HG03103 (cell line): Measurements from ENCODE around the gene ATP11A.
"Not testable (repeated sequence)": the region's sequence is repeated elsewhere in the genome, so short reads cannot be mapped to it uniquely, and the experiment has no call there.

Source experiments
- ATAC-seq: cut with Tn5 transposase; IDR thresholded peaks from one replicate; pipeline ENCODE4 v1.9.1; 2021; ENCODE audit warnings: low read depth; ENCODE audit not compliant: unreplicated experiment

The ATP11A gene

DNA sequence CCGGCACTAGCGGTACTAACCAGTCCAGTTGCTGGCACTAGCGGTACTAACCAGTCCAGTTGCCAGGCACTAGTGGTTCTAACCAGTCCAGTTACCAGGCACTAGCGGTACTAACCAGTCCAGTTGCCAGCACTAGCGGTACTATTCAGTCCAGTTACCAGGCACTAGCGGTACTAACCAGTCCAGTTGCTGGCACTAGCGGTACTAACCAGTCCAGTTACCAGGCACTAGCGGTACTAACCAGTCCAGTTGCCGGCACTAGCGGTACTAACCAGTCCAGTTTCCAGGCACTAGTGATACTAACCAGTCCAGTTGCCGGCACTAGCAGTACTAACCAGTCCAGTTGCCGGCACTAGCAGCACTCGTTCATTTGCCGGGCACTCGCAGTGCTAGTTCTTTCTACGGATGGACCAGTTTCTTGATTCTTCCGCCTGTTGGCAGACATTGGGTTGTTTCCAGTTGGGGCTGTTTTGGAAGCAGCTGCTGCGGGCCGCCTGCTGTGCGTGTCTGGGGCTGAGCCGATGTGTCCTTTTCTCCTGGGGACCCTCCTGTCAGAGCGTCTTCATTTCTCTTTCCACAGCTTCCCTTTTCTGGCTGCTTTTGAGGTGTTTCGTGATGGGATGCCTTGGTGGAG is 155.8 kb downstream of the ATP11A start:
- no peak for ATAC-seq

DNA sequence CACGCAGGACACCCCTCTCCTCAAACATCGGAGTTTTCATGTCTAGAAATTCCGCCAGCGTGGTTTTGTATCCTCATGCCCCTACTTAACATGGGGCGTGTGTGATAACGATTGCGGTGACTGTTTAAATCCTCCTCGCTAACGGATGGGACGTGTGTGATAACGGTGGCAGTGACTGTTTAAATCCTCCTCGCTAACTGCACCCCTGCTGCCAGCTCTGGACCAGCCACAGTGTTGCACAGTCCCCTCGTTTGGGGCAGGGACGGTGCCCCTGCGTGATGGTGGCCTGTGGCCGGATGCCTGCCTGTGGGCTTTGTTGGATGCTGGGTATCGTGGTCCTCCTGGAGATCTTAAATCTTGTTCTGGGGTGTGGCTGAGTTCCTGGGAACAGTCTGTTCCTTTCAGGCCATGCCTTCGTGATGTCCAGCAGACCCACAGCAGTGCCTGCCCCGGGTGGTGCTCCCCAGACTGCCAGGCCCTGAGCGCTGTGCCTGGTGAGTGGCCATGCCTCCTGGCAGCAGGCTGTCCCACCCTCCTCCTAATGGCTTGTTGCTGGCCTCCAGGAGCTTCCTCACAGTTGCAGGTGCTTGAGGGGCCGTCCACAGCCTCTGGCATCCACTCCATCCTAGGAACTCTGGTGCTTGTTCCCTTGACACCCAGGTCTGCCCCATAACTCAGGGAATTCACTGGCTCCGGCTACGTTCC is 156.7 kb downstream of the ATP11A start:
- no peak for ATAC-seq

DNA sequence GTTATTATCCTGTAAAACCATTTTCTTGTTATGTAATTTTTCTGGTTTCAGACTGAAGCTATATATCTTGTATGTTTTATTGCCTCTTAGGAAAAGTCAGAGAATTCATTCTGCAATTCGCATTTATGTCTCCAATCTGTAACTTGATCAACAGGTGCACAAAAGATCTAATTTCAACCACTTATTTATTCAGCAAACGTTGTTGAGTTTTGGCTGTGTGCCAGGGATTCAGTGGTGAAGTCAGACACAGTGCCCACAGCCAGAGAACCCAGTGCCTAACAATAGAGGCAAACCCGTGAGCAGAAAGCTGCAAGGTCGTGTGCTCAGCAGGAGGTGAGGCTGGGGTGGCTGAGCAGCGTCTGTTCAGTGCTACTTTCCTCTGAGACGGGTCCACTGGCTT is 159.7 kb downstream of the ATP11A start:
- ATAC-seq: no peak

DNA sequence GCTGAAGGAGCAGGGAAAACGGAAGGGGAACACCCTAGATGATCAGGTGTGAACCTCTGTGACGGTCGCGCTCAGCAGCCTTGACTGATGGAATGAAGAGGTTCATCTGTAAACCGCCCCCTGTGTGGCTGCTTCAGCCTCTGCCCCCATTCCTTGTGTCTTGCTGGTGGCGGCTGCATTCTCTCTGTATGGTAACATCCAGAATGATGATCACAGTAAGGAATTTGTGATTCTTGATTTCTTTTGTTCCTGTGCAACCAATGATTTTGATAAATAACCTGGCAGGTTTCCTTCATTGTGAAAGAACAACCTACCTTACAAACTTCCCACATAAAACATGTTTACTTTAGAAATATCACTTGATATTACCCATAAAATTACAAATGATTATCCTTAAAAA is 160.4 kb downstream of the ATP11A start:
- ATAC-seq: no peak

DNA sequence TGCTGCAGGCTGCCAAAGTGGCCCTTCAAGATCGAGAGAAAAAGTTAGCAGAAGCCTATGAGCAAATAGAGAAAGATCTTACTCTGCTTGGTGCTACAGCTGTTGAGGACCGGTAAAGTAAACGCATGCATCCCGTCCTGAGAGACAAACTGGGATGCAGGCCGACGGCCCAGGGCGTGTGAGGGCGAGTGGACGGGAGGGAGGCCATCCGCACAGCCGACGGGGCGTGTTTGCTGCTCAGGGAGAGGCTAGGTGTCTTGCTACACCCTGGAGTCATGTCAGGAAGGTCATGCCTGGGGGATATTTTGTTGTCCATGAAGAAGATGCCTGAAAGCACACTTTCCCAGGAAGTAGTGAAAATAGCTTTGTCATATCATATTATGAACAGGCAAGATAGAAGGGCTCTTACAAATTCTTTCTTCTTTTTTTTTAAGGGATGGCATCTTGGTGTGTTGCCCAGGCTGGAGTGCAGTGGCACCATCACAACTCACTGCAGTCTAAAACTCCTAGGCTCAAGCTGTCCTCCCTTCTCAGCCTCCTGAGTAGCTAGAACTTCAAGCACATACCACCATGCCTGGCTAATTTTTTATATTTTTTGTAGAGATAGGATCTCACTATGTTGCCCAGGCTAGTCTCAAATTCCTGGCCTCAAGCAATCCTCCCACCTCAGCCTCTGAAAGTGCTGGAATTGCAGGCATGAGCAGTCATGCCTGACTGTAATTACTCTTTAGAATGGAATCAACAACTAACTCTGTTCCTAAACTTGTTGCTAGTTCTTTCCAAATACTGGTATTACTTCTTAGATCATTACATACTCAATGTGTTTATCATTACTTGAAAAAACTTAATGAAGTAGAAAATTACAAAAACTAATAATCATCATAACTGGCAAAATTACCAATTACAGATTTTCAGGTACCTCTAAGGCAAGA is 161.5 kb downstream of the ATP11A start:
- no peak for ATAC-seq

DNA sequence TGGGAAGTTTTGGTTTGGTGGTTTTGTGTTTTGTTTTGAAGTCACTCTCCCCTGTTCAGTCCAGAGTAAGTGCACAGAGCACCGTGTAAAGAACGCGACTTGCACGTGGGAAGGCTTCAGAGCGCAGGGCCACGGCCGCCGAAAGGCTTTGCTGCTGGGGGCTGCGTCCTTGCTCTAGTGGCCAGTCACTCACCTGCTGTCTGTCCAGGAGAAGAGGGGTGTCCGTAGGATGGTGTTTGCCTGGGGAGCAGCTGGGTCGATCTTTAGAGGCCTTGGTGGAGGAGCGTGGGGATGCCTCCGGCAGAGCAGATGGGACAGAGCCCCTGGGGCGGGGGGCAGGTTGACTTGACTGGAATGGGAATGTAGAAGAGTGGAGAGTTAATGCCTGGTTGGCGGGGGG is 162.6 kb downstream of the ATP11A start:
- no peak for ATAC-seq

DNA sequence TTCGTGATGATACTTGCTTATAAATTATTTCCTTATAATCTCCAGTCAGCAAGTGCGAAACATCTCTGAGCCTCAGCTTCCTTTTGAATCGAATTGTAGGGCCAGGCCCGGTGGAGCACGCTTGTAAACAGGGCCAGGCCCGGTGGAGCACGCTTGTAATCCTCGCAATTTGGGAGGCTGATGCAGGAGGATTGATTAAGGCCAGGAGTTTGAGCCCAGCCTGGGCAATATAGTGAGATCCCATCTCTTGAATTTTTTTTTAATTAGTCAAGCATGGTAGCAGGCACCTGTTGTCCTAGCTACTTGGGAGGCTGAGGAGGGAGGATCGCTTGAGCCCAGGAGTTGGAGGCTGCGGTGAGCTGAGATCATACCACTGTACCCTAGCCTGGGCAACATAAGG is 163.0 kb downstream of the ATP11A start:
- no peak for ATAC-seq

DNA sequence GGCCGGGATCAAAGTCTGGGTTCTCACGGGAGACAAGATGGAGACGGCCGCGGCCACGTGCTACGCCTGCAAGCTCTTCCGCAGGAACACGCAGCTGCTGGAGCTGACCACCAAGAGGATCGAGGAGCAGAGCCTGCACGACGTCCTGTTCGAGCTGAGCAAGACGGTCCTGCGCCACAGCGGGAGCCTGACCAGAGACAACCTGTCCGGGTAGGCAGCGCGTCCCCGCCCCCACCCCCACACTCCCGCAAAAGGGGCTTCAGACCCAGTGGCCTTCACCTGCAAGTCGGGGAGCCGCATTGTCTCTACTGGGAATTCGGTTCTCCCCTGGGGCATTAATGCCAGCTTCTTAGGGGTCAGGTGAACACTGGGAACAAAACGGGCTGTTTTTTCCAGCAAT is 164.5 kb downstream of the ATP11A start:
- ATAC-seq: no peak

DNA sequence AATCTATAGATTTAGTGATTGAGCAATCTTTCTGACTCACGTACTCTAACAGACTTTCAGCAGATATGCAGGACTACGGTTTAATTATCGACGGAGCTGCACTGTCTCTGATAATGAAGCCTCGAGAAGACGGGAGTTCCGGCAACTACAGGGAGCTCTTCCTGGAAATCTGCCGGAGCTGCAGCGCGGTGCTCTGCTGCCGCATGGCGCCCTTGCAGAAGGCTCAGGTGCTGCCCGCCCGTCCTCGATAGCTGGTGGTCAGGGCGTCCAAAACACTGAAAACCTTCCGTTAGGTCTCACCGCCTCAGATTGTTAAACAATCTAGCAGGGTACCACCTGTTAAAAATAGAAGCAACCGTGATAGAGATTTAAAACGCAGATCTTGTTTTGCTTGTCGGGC is 166.0 kb downstream of the ATP11A start:
- ATAC-seq: no peak

DNA sequence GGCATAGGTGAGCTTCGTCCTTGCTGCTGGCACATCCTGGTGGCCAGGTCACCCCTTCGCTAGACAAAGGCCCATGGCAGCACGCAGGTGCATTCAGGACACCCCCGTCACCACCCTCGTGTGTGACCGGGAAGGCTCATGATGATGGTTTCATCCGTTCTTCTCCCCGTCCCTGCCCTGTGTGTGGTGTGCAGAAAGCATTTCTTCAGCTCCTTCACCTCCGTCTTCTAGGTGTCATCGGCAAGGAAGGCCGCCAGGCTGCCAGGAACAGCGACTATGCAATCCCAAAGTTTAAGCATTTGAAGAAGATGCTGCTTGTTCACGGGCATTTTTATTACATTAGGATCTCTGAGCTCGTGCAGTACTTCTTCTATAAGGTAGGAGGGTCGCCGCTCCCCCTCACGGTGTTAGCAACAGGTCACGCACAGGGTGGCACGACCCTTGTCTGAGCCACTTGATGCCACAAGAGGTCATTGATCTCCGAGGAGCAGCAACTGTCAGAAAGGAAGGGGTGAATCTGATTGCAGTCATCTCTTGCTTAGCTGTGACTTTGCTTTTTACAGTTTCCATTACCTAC is 168.2 kb downstream of the ATP11A start:
- ATAC-seq: no peak

DNA sequence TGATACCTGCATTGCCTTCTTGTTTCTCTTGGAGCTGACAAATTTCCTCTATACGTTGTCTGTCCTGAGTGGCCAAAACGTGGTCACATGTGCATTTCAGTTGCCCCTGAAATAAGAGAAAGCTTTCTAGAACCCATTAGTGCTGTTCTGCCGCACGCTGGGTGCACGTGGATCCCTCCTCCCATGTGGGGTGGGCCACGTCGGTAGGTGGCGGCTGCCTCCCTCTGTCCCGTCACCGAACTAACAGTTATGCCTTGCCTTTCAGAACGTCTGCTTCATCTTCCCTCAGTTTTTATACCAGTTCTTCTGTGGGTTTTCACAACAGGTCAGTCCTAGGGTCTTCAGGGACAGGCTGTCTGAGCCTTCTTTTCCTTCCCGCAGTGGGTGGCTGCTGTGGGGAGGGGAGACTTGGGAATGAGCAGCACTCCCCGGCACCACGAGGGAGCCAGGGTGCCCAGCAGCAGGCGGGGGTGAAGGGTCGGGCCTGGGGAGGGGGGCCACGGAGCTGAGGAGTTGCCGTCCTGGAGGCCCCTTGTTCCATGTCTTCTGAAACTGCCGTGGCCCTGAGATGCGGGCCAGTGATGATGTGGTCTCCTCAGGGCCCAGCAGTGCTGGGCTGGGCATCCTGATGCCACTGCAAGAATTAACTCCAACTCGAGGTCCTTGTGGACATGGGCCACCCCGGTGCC is 169.4 kb downstream of the ATP11A start:
- ATAC-seq: no peak

DNA sequence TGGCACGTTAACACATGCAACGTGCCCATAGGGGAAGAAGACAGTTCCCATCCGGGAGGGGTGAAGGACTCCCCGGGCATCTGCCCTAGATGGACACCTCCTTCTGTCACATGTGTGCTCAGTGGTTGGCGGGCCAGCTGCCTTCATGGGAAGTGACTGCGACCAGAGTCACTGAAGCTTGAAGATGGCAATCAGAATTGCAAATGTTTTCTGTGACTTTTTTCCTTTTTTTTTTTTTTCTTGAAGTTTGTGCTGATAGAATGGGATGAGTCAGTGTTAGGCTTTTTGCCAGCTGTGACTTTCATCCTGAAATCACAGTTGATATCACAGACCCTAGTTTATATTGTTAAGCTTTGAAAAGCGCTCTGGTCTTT is 170.0 kb downstream of the ATP11A start:
- peak; percentile 86 for ATAC-seq

DNA sequence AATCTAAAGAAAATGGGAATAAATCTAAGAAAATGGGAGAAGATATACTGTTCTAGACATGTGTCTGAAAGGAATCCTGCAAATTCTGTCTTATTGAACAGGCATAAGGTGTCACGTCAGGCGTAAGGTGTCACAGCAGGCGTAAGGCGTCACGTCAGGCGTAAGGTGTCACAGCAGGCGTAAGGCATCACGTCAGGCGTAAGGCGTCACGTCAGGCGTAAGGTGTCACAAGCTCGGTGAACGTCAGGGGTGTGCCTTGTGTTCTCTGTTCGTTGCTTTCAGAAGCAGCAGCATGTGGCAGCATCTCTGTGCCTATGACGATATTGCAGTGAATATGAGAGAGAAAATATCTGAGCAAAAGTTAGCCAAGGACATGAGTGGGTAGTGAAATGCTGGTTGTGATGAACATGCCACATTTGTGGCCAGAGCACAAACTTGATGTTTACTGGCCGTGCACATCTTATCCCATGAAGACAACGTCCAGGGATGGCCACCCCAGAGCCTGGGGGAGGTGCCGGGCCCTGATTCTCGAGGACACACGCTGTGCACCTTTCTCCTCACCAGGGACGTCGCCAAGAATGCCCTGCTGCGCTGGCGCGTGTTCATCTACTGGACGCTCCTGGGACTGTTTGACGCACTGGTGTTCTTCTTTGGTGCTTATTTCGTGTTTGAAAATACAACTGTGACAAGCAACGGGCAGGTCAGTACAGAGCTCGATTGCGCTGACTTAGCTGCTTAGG is 172.2 kb downstream of the ATP11A start:
- no peak for ATAC-seq

DNA sequence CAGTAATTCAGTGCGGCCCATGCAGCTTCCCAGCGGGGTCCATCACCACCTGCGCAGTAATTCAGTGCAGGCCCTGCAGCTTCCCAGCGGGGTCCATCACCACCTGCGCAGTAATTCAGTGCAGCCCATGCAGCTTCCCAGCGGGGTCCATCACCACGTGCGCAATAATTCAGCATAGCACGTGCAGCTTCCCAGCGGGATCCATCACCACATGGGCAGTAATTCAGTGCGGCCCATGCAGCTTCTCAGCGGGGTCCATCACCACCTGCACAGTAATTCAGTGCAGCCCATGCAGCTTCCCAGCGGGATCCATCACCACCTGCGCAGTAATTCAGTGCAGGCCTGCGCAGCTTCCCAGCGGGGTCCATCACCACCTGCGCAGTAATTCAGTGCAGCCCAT is 173.5 kb downstream of the ATP11A start:
- ATAC-seq: not testable (repeated sequence)

DNA sequence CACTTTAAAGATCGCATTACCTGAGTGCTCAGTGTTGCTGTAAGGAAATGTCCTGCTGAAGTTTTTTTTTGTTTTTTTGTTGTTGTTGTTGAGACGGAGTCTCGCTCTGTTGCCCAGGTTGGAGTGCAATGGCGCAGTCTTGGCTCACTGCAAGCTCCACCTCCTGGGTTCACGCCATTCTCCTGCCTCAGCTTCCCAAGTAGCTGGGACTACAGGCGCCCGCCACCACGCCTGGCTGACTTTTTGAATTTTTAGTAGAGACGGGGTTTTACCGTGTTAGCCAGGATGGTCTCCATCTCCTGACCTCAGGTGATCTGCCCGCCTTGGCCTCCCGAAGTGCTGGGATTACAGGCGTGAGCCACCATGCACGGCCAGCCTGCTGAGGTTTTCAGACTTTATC is 175.6 kb downstream of the ATP11A start:
- ATAC-seq: not testable (repeated sequence)

DNA sequence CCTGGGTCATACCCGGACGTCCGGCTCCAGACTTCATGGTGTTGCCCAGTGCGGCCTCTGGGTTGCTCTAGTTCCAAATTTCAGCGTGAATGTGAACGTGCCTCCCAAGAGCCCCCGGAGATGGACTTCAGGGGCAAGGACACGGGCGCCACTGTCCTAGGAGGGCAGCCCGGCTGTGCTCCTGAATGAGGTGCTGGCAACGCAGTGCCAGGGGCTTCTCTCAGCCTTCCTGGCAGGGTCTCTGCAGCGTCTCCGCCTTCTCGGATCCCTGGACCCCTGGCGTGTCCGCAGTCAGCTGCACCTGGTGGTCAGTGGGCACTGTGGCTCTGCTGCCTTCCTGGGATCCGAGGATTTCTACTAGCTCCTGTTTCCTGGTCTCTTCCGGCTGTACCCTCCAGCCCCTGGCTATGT is 177.5 kb downstream of the ATP11A start:
- ATAC-seq: no peak

DNA sequence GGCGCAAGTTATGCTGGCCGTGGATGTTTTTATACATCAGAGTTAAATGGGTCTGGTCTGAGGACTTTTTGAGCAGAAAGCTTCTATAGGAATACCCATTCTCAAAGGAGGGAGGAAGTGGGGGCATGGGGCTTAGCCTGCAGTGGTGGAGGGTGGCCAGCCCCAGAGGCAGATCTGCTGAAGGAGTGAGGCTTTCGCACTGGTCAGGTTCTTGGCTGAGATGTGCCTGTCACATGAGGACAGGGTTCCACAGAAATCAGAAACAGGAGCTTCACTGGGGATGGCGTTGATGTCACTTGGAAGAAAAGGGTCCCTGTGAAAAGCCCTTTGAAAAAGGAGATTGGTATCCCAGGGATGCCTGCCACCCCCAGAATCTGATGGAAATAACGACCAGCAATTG is 178.5 kb downstream of the ATP11A start:
- ATAC-seq: no peak

DNA sequence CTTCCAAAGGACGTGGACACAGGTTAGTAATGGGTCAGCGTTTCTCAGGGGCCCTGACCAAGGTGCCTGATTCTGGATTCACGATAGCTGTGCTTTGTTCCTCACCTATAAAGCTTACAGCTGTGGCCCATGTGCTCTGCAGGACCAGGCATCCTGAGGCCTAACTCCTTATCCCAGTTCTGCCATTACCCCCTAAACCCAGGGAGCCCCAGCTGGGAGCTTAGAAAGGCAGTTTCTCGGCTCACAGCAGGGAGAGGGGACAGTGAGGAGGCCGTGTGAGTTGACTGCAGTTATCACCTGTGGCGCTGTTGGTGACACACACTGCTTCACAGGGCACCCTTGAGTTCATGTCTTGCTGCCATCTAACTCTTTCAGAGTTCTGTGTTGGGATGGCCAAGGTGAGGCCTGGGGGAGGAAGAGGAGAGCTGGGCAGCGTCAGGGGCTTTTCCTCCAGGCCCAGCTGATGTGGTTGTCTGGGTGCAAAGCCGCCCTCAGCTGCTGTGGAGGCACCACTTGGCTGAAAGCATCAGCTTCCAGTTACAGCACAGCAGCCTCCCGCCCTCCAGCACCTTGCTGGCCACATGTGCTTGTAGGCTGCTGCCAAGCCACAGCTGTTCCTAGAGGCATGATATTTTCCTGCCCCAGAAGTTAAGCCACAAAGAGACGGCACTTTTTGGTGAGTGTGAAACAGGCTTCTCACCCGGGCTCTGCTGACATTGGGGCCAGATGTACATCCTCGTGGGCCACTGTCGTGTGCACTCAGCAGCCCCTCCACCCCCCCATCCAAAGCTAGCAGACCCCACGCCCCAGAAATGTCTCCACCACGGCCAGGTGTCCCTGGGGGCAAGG is 179.6 kb downstream of the ATP11A start:
- no peak for ATAC-seq

DNA sequence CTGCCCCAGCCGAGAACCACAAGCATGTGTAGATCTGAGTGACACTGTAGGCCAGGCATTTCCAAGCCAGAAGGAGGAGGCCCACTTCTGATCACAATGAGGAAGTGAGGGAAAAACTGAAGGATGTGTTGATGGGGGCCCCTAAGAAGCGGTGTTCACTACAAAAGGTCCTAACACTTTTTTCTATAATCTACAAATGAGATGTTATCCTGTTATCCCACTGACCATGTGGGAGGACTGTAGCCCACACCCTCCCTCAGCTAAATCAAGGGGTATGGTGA is 180.2 kb downstream of the ATP11A start:
- no peak for ATAC-seq
